ENCODE data around the gene GLYATL1.

GRCh38 chr11:58928691-58929090 lies 10.6 kb upstream of the GLYATL1 start:
- TF ChIP-seq CTCF (conservative IDR thresholded peaks at IDR 0.05; ENCODE audit: low read length) = no peak
- TF ChIP-seq EZH2phosphoT487 (IDR thresholded peaks at IDR 0.05; ENCODE audit: borderline replicate concordance) = no peak

Measured in Loucy (cell line).